HepG2 (cell line): ENCODE data around the gene ZNF670. TPM values are rescaled to one million over a fixed set of nuclear protein-coding genes. Genes with fewer than 3 reads are reported as not detected.

Experiments used
- FOXA1 ChIP-seq, 2 experiments: fragments of 450-650 bp in 1 of 2; sonication (generic) in 1 of 2; formaldehyde crosslinking in 1 of 2; IDR thresholded peaks; 2 replicates each; pipeline versions ENCODE4 v1.4.0 to v1.6.1; 2016 to 2020; ENCODE audit warnings: missing genetic modification reagents in 1 of 2
- GLI4 ChIP-seq: sonication (generic); formaldehyde crosslinking; IDR thresholded peaks from 2 replicates; pipeline ENCODE4 v1.5.1; 2020; ENCODE audit warnings: missing genetic modification reagents, mild to moderate bottlenecking, moderate library complexity, borderline replicate concordance
- IRX3 ChIP-seq: sonication (generic); formaldehyde crosslinking; IDR thresholded peaks from 2 replicates; pipeline ENCODE4 v1.8.1; 2023; ENCODE audit warnings: mild to moderate bottlenecking, low read depth, missing genetic modification reagents, borderline replicate concordance
- NCOA5 ChIP-seq: sonication (generic); formaldehyde crosslinking; IDR thresholded peaks from 2 replicates; pipeline ENCODE4 v1.4.0; 2020; ENCODE audit warnings: missing genetic modification reagents
- REXO4 ChIP-seq: sonication (generic); formaldehyde crosslinking; IDR thresholded peaks from 2 replicates; pipeline ENCODE4 v1.8.0; 2022; ENCODE audit warnings: missing genetic modification reagents, mild to moderate bottlenecking, borderline replicate concordance
- TCF7 ChIP-seq: sonication (generic); IDR thresholded peaks from 2 replicates; pipeline ENCODE4 v1.6.1; 2016; ENCODE audit warnings: antibody characterized with exemption, low read depth
- THAP11 ChIP-seq: IDR thresholded peaks from 2 replicates; pipeline ENCODE4 v1.6.1; 2016; ENCODE audit warnings: missing biosample characterization, missing genetic modification reagents
- ZFP36L2 ChIP-seq: sonication (generic); formaldehyde crosslinking; IDR thresholded peaks from 2 replicates; pipeline ENCODE4 v1.4.0; 2020; ENCODE audit warnings: missing genetic modification reagents
- ZNF225 ChIP-seq: sonication (generic); formaldehyde crosslinking; IDR thresholded peaks from 2 replicates; pipeline ENCODE4 v1.4.0; 2020; ENCODE audit warnings: mild to moderate bottlenecking, missing genetic modification reagents
- ZNF430 ChIP-seq: sonication (generic); formaldehyde crosslinking; IDR thresholded peaks from 2 replicates; pipeline ENCODE4 v1.9.0; 2021; ENCODE audit warnings: mild to moderate bottlenecking, missing genetic modification reagents
- ZNF713 ChIP-seq: sonication (generic); formaldehyde crosslinking; IDR thresholded peaks from 2 replicates; pipeline ENCODE4 v1.4.0; 2020; ENCODE audit warnings: mild to moderate bottlenecking, missing genetic modification reagents
- polyA plus RNA-seq, 8 experiments: library from polyadenylated mRNA; depleted of rRNA in 3 of 8; stranded (reverse) in 7 of 8; unstranded in 1 of 8; fragments of >200 nt; fragmentation: Illumina TruSeq in 4 of 8; extraction: Trizol in 4 of 8; gene quantifications; 2 replicates each; pipeline versions ENCODE4 v1.2.1 to v1.2.3, GENCODE V29; 2011 to 2016; ENCODE audit warnings: low read depth in 4 of 8, missing spikeins in 1 of 8, mixed read lengths in 1 of 8; ENCODE audit not compliant: insufficient read depth in 1 of 8
- total RNA-seq, 5 experiments: library from RNA; depleted of rRNA; stranded (reverse); fragments of >200 nt; fragmentation: Illumina TruSeq; extraction: Trizol; gene quantifications; 2 replicates each; pipeline ENCODE4 v1.2.3, GENCODE V29; 2016; ENCODE audit warnings: low read depth in 1 of 5
- TF ChIP-seq, protein P1 (sequence below): sonication (generic); formaldehyde crosslinking; IDR thresholded peaks from 2 replicates; pipeline ENCODE4 v1.4.0; 2020; ENCODE audit warnings: missing genetic modification reagents
- TF ChIP-seq, protein P2 (sequence below): IDR thresholded peaks from 2 replicates; pipeline ENCODE4 v1.6.1; 2016; ENCODE audit warnings: low read depth, control low read depth
- TF ChIP-seq, protein P3 (sequence below): sonication (generic); formaldehyde crosslinking; IDR thresholded peaks from 2 replicates; pipeline ENCODE4 v1.4.0; 2020; ENCODE audit warnings: mild to moderate bottlenecking, missing genetic modification reagents
- TF ChIP-seq, protein P4 (sequence below): sonication (generic); formaldehyde crosslinking; IDR thresholded peaks from 2 replicates; pipeline ENCODE4 v1.5.0; 2020; ENCODE audit warnings: missing genetic modification reagents

The ZNF670 gene
- total and polyA plus RNA-seq, 2 of the 13 experiments (the other 11 are each of a cell fraction or from before 2014, with no cell fraction given), result 4.2 to 10.9 TPM

DNA sequence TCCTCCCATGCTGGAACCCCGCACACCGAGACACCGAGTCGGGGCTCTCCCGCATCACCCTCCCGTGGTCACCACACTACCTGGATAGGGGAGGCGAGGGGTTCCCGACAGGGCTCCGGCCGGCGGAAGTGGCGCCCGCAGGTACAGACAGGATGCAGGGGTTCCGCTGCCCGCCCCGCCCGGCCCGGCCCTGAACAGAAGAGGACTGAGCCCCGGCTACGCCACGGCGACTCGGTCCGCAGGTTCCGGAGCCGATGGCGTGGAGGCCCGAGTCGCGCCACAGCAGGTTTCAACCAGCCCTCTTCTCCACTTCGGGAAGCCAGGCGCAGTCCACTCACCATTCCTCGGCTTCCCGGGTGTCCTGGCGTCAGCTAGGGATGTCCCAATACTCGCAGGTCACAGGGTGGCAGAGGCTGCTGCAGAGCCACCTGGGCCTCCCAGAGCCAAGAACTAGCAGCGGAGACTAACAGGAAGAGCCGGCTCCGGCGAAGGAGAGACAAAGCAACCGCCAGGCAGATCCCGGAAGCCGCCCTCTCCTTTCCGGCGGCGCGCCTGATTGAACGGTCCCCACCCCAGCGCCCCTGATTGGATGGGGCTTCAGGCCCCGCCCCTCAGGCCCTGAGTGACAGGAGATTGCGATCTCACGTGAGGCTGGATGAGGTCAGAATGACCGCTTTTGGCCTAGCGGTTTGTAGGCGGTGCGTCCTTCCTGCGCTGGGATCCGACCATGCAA lies 25.4 kb upstream of the ZNF670 start, which contains the start of gene ZNF669 (continued):
- TF ChIP-seq, protein P1, sequence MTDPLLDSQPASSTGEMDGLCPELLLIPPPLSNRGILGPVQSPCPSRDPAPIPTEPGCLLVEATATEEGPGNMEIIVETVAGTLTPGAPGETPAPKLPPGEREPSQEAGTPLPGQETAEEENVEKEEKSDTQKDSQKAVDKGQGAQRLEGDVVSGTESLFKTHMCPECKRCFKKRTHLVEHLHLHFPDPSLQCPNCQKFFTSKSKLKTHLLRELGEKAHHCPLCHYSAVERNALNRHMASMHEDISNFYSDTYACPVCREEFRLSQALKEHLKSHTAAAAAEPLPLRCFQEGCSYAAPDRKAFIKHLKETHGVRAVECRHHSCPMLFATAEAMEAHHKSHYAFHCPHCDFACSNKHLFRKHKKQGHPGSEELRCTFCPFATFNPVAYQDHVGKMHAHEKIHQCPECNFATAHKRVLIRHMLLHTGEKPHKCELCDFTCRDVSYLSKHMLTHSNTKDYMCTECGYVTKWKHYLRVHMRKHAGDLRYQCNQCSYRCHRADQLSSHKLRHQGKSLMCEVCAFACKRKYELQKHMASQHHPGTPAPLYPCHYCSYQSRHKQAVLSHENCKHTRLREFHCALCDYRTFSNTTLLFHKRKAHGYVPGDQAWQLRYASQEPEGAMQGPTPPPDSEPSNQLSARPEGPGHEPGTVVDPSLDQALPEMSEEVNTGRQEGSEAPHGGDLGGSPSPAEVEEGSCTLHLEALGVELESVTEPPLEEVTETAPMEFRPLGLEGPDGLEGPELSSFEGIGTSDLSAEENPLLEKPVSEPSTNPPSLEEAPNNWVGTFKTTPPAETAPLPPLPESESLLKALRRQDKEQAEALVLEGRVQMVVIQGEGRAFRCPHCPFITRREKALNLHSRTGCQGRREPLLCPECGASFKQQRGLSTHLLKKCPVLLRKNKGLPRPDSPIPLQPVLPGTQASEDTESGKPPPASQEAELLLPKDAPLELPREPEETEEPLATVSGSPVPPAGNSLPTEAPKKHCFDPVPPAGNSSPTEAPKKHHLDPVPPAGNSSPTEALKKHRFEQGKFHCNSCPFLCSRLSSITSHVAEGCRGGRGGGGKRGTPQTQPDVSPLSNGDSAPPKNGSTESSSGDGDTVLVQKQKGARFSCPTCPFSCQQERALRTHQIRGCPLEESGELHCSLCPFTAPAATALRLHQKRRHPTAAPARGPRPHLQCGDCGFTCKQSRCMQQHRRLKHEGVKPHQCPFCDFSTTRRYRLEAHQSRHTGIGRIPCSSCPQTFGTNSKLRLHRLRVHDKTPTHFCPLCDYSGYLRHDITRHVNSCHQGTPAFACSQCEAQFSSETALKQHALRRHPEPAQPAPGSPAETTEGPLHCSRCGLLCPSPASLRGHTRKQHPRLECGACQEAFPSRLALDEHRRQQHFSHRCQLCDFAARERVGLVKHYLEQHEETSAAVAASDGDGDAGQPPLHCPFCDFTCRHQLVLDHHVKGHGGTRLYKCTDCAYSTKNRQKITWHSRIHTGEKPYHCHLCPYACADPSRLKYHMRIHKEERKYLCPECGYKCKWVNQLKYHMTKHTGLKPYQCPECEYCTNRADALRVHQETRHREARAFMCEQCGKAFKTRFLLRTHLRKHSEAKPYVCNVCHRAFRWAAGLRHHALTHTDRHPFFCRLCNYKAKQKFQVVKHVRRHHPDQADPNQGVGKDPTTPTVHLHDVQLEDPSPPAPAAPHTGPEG (CRISPR knock-in tag), result no peak
- TF ChIP-seq ZNF225 (CRISPR knock-in tag), result peak; percentile 37; the same call in 1 of the 2 replicates
- no peak for TF ChIP-seq REXO4 (CRISPR knock-in tag)
- TF ChIP-seq ZFP36L2, result no peak
- TF ChIP-seq IRX3 (CRISPR knock-in tag), result no peak
- TF ChIP-seq THAP11 (CRISPR knock-in tag), result peak; percentile 85
- TF ChIP-seq, protein P2, sequence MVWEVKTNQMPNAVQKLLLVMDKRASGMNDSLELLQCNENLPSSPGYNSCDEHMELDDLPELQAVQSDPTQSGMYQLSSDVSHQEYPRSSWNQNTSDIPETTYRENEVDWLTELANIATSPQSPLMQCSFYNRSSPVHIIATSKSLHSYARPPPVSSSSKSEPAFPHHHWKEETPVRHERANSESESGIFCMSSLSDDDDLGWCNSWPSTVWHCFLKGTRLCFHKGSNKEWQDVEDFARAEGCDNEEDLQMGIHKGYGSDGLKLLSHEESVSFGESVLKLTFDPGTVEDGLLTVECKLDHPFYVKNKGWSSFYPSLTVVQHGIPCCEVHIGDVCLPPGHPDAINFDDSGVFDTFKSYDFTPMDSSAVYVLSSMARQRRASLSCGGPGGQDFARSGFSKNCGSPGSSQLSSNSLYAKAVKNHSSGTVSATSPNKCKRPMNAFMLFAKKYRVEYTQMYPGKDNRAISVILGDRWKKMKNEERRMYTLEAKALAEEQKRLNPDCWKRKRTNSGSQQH (CRISPR knock-in tag), result 0 out of 2 replicates have a peak, but pooled peaks have one; percentile 61
- TF ChIP-seq, protein P3, sequence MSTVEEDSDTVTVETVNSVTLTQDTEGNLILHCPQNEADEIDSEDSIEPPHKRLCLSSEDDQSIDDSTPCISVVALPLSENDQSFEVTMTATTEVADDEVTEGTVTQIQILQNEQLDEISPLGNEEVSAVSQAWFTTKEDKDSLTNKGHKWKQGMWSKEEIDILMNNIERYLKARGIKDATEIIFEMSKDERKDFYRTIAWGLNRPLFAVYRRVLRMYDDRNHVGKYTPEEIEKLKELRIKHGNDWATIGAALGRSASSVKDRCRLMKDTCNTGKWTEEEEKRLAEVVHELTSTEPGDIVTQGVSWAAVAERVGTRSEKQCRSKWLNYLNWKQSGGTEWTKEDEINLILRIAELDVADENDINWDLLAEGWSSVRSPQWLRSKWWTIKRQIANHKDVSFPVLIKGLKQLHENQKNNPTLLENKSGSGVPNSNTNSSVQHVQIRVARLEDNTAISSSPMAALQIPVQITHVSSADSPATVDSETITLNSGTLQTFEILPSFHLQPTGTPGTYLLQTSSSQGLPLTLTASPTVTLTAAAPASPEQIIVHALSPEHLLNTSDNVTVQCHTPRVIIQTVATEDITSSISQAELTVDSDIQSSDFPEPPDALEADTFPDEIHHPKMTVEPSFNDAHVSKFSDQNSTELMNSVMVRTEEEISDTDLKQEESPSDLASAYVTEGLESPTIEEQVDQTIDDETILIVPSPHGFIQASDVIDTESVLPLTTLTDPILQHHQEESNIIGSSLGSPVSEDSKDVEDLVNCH (CRISPR knock-in tag), result no peak
- TF ChIP-seq TCF7, result no peak; the same call in 1 of the 2 replicates
- TF ChIP-seq, protein P4, sequence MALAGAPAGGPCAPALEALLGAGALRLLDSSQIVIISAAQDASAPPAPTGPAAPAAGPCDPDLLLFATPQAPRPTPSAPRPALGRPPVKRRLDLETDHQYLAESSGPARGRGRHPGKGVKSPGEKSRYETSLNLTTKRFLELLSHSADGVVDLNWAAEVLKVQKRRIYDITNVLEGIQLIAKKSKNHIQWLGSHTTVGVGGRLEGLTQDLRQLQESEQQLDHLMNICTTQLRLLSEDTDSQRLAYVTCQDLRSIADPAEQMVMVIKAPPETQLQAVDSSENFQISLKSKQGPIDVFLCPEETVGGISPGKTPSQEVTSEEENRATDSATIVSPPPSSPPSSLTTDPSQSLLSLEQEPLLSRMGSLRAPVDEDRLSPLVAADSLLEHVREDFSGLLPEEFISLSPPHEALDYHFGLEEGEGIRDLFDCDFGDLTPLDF, result peak; percentile 56; the same call in 1 of the 2 replicates
- peak; percentile 68; the same call in 1 of the 2 replicates for TF ChIP-seq ZNF430 (CRISPR knock-in tag)
- TF ChIP-seq NCOA5 (CRISPR knock-in tag), result no peak
- TF ChIP-seq FOXA1 (IDR thresholded peaks at IDR 0.05), result no peak
- TF ChIP-seq FOXA1 (CRISPR knock-in tag; IDR thresholded peaks at IDR 0.05), result no peak
- no peak for TF ChIP-seq ZNF713 (CRISPR knock-in tag)
- peak; percentile 60; the same call in 1 of the 2 replicates for TF ChIP-seq GLI4 (CRISPR knock-in tag)
